Bronchial epithelial cell (primary cell): Measurements from ENCODE around the gene NIPBL. TPM values are rescaled to one million over a fixed set of nuclear protein-coding genes. Genes with fewer than 3 reads are reported as not detected.

Experiments used
- DNase-seq: peaks from one replicate; pipeline ENCODE4 v3.0.0-alpha.2; 2010; ENCODE audit warnings: low read depth
- FAIRE-seq: peaks from 2 replicates; lab custom pipeline; 2011; peaks lifted over from hg19 to GRCh38; lab: Jason Lieb, UNC
- H3K27me3 ChIP-seq: 2 replicates; pipeline ENCODE4 v1.5.1; 2011; ENCODE audit warnings: low read length; ENCODE audit not compliant: control insufficient read depth, insufficient read depth
- H3K36me3 ChIP-seq: 2 replicates; pipeline ENCODE4 v1.5.1; 2011; ENCODE audit warnings: low read length; ENCODE audit not compliant: control insufficient read depth, insufficient read depth
- H3K4me3 ChIP-seq: 2 replicates; pipeline ENCODE4 v1.5.1; 2011; ENCODE audit warnings: mild to moderate bottlenecking, low read depth, low read length, control low read depth
- CTCF ChIP-seq: IDR thresholded peaks from 2 replicates; pipeline ENCODE4 v1.5.1; 2011; ENCODE audit warnings: mild to moderate bottlenecking, moderate library complexity, low read length, control low read depth, inconsistent platforms; ENCODE audit not compliant: insufficient read depth, severe bottlenecking
- total RNA-seq: library from RNA; depleted of rRNA; stranded (reverse); fragments of >200 nt; gene quantifications from 2 replicates; pipeline ENCODE4 v1.2.1, GENCODE V29; 2014

Gene NIPBL
- total RNA-seq, 1 donor from 2014 or later = 20.0 TPM

- Histone ChIP-seq H3K36me3 (peaks cover 4% of the 10 kb centered on the region), H3K27me3 (no peaks in the 10 kb centered on the region), H3K4me3 (no peak overlapping the region)
- FAIRE-seq = no peak
- DNase-seq = no peak
- TF ChIP-seq CTCF = no peak
These were observed 5.2 kb downstream of the NIPBL start for GRCh38 chr5:36881807-36882206.

- TF ChIP-seq CTCF = no peak
- no peak overlapping the region for H3K4me3 ChIP-seq
- peaks cover 4% of the 10 kb centered on the region for H3K36me3 ChIP-seq
- no peaks in the 10 kb centered on the region for H3K27me3 ChIP-seq
- FAIRE-seq (no peak), DNase-seq (no peak)
These were observed 5.7 kb downstream of the NIPBL start for GRCh38 chr5:36882250-36882649.

GRCh38 chr5:36883894-36884462 lies 7.4 kb downstream of the NIPBL start:
- Histone ChIP-seq H3K27me3 (no peaks in the 10 kb centered on the region), H3K4me3 (no peak overlapping the region), H3K36me3 (peaks cover 4% of the 10 kb centered on the region)
- no peak for TF ChIP-seq CTCF
- DNase-seq (no peak), FAIRE-seq (no peak)

- H3K4me3 ChIP-seq = no peak overlapping the region
- no peak for TF ChIP-seq CTCF
- H3K27me3 ChIP-seq = no peaks in the 10 kb centered on the region
- FAIRE-seq (no peak), DNase-seq (no peak)
- H3K36me3 ChIP-seq = peaks cover 4% of the 10 kb centered on the region
These were observed 8.6 kb downstream of the NIPBL start for GRCh38 chr5:36885149-36885548.

- FAIRE-seq (no peak), DNase-seq (no peak)
- Histone ChIP-seq H3K4me3 (no peak overlapping the region), H3K36me3 (peaks cover 4% of the 10 kb centered on the region), H3K27me3 (no peaks in the 10 kb centered on the region)
- TF ChIP-seq CTCF = no peak
These were observed 9.3 kb downstream of the NIPBL start for GRCh38 chr5:36885566-36886485.
